Daoy (cell line): ENCODE measurements around the gene RCBTB1. TPM values are rescaled to one million over a fixed set of nuclear protein-coding genes. Genes with fewer than 3 reads are reported as not detected.
"Not testable (repeated sequence)": the region's sequence is repeated elsewhere in the genome, so short reads cannot be mapped to it uniquely, and the experiment has no call there.

Experiments
- DNase-seq: peaks from one replicate; pipeline ENCODE4 v3.0.0-alpha.2; 2015; ENCODE audit warnings: low read depth
- total RNA-seq: library from RNA; depleted of rRNA; stranded (reverse); fragments of >200 nt; shearing (Covaris generic); gene quantifications from 2 replicates; pipeline ENCODE4 v1.2.3, GENCODE V29; 2014; rRNA removed

The RCBTB1 gene
- total RNA-seq, 1 experiment from 2014 or later, result 5.0 TPM

DNA sequence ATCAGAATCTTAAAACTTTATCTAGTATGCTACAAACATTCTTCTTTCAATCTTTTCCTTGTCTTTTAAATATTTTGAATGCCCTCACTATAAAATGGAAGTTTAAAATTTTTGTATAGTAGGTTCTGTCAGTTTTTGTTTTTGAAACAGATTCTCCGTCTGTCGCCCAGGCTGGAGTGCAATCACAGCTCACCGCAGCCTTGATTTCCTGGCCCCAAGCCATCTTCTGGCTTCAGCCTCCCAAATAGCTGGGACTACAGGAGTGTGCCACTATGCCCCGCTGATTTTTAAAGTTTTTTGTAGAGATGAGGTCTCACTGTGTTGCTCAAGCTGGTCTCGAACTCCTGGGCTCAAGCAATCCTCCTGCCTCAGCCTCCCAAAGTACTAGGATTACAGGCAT lies 68.9 kb downstream of the RCBTB1 start:
- no peak for DNase-seq

DNA sequence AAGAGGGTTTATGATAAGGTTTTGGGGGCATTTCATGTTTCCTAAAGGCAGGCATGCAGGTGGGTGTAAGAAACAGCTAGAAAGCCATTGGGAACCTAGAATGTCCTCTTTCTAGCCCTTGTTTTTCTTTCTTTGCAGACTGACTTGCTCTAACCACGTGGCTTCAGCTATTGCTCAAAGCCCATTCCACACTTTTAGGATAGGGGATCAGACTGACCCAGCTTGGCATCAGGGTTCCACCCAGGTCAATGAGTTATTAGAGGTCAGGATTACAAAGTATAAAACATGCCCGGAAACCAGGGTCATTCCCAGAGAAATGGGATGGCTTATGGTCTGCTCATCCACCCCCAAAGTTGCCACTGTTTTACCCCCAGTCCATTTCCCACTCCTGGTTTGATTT lies 72.8 kb downstream of the RCBTB1 start:
- DNase-seq, result no peak

DNA sequence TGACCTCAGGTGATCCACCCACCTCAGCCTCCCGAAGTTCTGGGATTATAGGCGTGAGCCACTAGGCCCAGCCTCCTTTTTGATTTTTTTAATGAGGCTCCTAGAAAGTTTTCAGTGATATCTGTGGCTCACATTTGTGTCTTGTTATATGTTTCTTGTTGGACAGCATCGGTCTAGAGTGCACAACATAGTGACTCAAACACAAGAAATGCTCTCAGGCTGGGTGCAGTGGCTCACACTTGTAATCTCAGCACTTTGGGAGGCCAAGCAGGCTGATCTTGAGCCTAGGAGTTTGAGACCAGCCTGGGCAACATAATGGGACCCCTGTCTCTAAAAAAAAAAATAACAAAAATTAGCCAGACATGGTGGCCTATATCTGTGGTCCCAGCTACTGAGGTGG lies 81.4 kb downstream of the RCBTB1 start:
- no peak for DNase-seq

DNA sequence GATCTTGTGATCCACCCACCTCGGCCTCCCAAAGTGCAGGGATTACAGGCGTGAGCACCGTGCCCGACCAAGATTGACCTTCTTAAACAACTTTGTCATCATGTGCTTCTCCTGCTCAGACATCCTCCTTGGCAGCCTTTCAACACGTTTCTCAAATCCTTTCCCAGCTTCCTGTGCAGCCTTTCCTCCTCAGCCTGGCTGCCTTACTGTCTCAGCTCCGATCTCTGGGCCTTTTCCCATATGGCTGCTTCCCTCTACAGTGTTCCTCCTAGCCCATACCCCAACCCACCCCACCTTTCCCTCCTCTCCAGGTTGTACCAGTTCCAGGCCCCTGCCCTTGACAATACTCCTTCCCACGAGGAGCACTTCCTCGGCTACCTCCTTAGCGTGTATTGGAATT lies 82.4 kb downstream of the RCBTB1 start:
- no peak for DNase-seq

DNA sequence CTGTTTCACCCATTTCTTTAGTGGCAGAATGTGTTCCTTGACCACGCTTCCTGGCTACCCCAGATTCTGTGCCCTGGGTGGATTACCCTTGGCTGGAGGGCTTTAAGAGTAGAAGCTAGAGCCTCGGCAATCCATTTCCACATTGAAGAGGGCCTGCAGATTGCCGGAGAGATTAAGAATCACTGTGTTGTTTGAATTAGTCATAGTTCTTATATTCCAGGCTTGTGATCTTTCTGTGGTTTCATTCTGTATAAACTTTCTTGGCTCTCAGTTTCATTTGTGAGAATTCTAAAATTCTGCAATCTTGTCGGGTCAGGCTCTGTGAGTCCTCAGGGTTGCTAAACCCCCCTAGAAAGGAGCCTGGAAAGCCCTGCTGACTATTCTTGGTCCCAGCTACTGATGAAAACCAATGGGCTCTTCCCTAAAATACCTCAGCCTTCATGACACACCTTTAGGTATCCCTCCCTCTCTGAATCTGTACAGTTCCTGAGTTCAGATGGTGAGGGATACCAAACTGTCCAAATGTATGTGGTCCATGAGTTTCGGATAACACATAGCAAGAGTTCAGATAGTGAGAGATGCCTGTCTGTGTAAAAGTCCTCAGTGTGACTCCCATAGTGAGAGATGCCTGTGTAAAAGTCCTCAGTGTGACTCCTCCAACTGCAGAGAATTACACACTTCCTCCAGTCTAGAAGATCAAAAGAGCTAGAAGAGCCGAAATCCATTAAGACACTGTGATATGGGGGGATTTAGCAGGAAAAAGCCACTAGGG lies 85.3 kb downstream of the RCBTB1 start:
- DNase-seq, result peak; percentile 25

DNA sequence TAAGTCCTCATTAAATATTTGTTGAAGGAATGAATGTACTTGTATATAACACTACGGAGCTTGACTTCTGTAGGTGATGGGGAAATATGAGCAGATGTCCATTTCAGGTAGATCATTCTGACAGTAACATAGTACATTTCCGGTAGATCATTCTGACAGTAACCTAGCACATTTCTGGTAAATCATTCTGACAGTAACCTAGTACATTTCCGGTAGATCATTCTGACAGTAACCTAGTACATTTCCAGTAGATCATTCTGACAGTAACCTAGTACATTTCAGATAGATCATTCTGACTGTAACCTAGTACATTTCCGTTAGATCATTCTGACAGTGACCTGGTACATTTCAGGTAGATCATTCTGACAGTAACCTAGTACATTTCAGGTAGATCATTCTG lies 87.2 kb downstream of the RCBTB1 start:
- no peak for DNase-seq

DNA sequence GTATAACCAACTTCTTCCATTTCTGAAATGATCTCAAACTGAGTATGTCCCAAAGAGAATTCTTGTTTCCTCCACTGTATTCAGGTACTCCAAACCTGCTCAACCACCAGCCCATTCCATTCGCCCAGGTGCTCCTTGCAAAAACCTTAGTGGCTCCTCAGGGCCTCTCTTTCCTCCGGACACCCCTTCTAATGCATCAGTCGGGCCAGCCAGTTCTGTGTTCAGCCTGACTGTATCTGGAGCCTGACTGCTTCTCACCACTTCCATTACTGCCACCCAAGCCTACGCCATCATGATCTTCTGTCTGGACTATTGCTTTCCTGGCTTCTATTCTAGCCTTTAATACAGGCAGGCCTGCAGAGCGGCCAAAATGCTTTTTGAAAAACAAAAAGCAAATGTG lies 88.1 kb downstream of the RCBTB1 start:
- DNase-seq, result no peak

DNA sequence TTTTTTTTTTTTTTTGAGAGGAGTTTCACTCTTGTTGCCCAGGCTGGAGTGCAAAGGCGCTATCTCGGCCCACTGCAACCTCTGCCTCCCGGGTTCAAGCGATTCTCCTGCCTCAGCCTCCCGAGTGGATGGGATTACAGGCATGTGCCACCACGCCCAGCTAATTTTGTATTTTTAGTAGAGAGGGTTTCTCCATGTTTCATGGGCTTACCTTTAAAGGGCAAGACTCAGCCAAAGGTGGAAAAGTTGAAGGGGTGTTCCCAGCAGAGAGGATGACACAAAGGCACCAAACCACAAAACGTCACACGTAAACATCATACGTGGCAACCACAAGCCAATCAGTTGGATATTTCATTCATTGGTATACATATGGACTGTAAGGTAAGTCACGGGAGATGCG lies 88.5 kb downstream of the RCBTB1 start:
- DNase-seq, result not testable (repeated sequence)

DNA sequence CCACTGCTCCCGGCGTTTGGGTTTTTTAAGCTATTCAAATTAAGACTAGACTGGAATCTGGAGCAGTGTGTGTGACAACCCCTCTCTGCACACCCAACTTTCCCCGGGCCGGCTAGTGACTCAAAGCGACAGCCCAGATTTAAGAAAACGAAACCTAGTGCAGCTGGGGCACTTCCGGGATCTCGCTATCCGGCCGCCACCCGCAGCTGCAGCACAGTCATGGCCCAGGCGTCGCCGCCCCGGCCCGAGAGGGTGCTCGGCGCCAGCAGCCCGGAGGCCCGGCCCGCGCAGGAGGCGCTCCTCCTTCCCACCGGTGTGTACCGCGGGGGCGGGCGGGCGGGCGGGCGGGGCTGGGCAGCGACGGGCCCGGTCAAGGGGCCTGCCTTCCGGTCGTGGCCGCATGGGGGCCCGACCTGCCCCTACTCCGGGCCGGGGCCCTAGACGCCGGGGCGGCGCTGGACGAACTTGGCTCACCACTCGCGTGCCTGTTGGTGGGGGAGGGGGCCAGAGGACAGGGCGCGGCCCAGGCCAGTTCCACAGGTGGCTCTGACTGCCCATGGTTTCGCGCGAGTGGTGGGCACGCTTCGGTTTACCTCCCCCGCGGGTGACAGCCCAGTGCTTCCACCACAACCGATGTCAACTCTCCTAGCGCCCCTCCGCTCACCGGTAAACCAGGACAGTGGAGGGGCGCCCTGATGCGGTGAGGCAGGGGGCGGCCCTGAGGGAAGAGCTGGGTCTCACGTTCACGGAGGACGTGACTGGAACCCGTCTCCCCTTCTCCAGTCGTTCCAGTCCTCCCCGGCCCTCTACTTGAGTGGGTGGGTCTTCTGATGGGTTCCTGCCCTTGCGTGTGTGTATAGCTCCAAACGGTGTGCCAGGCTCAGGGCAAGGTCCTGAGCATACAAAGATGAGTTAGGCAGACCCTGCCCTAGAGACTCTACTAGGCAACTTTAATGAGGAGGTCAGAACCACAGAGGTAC lies 89.3 kb downstream of the RCBTB1 start, which contains the start of gene PHF11:
PHF11 (plus strand) TSS at position 171 of the 980 bp plus-strand sequence; CDS start at position 220, 49 bp downstream.
- DNase-seq, result peak; percentile 78

DNA sequence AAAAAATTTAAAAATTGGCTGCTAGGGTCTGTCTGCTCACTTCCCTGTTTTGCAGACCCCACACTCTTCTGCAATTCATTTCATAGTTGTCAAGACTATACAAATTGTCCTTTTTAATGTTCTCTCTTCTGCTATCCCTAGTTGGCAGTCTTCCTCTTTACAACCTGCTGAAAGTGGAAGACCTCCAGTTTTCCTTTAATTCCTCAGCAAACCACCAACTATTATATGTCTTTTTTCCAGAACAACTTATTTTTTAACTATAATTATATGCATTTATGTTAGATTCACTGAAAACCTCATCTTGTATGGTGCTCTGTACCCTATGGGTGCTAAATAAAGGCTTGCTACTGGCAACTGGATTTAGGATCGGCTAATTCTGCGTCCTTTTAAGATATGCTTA lies 90.7 kb downstream of the RCBTB1 start:
- DNase-seq, result no peak

DNA sequence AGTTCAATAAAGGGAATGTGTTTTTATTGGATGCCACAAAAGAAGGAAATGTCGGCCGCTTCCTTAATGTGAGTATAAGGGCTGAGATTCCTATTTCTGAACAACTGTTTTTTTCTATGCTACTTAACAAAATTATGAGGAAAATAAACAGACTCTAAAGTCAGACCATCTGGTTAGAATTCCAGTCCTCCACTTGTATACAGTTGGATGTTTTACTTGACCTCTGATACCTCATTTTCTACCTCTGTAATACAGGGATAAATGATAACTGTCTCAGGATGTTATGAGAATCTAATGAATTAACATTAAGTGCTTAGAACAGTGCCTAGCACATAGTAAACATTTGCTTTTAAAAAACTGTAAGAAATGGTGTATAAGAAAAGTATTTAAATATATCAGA lies 96.8 kb downstream of the RCBTB1 start:
- DNase-seq, result no peak

Other genes with a start within 250 kb of the RCBTB1 start
- gene CAB39L, start 141.5 kb downstream of the RCBTB1 start, total RNA-seq, result 2.2 and 5.1 TPM in 2 replicates
- gene SETDB2, start 141.3 kb downstream of the RCBTB1 start, total RNA-seq, result 3.0 and 5.8 TPM in 2 replicates
- 1.4 and 4.6 TPM in 2 replicates for gene PHF11, start 89.6 kb downstream of the RCBTB1 start, total RNA-seq
- gene ARL11, start 42.9 kb upstream of the RCBTB1 start, total RNA-seq, result not detected in 2 replicates
- gene EBPL, start 105.9 kb upstream of the RCBTB1 start, total RNA-seq, result 94.8 and 94.9 TPM in 2 replicates
- gene KPNA3, start 207.1 kb upstream of the RCBTB1 start, total RNA-seq, result 22.0 and 23.5 TPM in 2 replicates